Endothelial cell of umbilical vein (primary cell): ENCODE data around the gene AGFG2. TPM values are rescaled to one million over a fixed set of nuclear protein-coding genes. Genes with fewer than 3 reads are reported as not detected.
A peak's percentile ranks its signal among the peaks of the same experiment; 100 is the strongest.

ENCODE experiments used
- BruUV-seq: library from RNA; stranded (reverse); fragments of 400-500 nt; replicated peaks from 2 replicates; lab custom pipeline; 2021; lab: Mats Ljungman, UMichigan
- CTCF ChIA-PET: fragments of 300-600, 350-600 bp; sonication (Branson Sonifier 250); formaldehyde crosslinking; loops from one replicate; lab custom pipeline; 2021; ENCODE audit warnings: antibody characterized with exemption, inconsistent platforms; lab: Charles Lee
- POLR2A ChIA-PET: fragments of 300-600, 350-600 bp; sonication (Branson Sonifier 250); formaldehyde crosslinking; loops from one replicate; lab custom pipeline; 2021; ENCODE audit warnings: antibody characterized with exemption, inconsistent platforms; lab: Charles Lee
- DNase-seq: peaks from one replicate; pipeline ENCODE4 v3.0.0-alpha.2; 2011; ENCODE audit warnings: low read depth, low spot score
- FAIRE-seq: peaks from 2 replicates; lab custom pipeline; 2011; peaks lifted over from hg19 to GRCh38; lab: Jason Lieb, UNC
- H2AFZ ChIP-seq: 2 replicates; pipeline ENCODE4 v1.6.0; 2012; ENCODE audit warnings: low read depth, low read length, control low read depth, inconsistent platforms
- H3K27ac ChIP-seq: 2 replicates; pipeline ENCODE4 v1.5.1; 2011; ENCODE audit warnings: low read depth, mild to moderate bottlenecking, control low read depth, low read length, moderate library complexity; ENCODE audit not compliant: insufficient read depth
- H3K27me3 ChIP-seq, 2 experiments: 2 replicates each; pipeline versions ENCODE4 v1.6.0 to v1.6.1; 2011; ENCODE audit warnings: low read length in 2 of 2, mixed read lengths in 1 of 2; ENCODE audit not compliant: control insufficient read depth in 2 of 2, insufficient read depth in 2 of 2
- H3K36me3 ChIP-seq, 2 experiments: 2 replicates in 1 of 2; 3 replicates in 1 of 2; pipeline ENCODE4 v1.5.1; 2011; ENCODE audit warnings: low read length in 2 of 2, mild to moderate bottlenecking in 1 of 2, moderate library complexity in 1 of 2; ENCODE audit not compliant: control insufficient read depth in 2 of 2, insufficient read depth in 2 of 2; ENCODE audit errors: extremely low read depth in 1 of 2
- H3K4me1 ChIP-seq: 3 replicates; pipeline ENCODE4 v1.5.1; 2011; ENCODE audit warnings: mild to moderate bottlenecking, low read length; ENCODE audit not compliant: control insufficient read depth, insufficient read depth; ENCODE audit errors: extremely low read depth
- H3K4me2 ChIP-seq: 2 replicates; pipeline ENCODE4 v1.6.1; 2011; ENCODE audit warnings: low read length, control low read depth, mixed read lengths; ENCODE audit not compliant: insufficient read depth
- H3K4me3 ChIP-seq, 3 experiments: fragments of 200-600 bp in 1 of 3; sonication (generic), shearing (Covaris generic) in 1 of 3; replicated peaks in 1 of 3; 2 replicates each; pipeline ENCODE4 v1.5.1; 2011 to 2016; ENCODE audit warnings: control low read depth in 3 of 3, low read length in 3 of 3, mild to moderate bottlenecking in 2 of 3, inconsistent platforms in 1 of 3, low read depth in 1 of 3, moderate library complexity in 1 of 3; ENCODE audit not compliant: insufficient read depth in 1 of 3
- H3K79me2 ChIP-seq: 2 replicates; pipeline ENCODE4 v1.6.0; 2012; ENCODE audit warnings: low read length, inconsistent platforms; ENCODE audit not compliant: control insufficient read depth, insufficient read depth
- H3K9ac ChIP-seq: replicated peaks from 2 replicates; pipeline ENCODE3; 2011; ENCODE audit warnings: low read length, control low read depth; ENCODE audit not compliant: insufficient read depth; ENCODE audit errors: extremely low read depth
- H3K9me1 ChIP-seq: replicated peaks from 3 replicates; pipeline ENCODE4 v1.6.0; 2011; ENCODE audit warnings: mild to moderate bottlenecking, low read length; ENCODE audit not compliant: control insufficient read depth, insufficient read depth; ENCODE audit errors: extremely low read depth
- H3K9me3 ChIP-seq: replicated peaks from 2 replicates; pipeline ENCODE4 v1.5.1; 2012; ENCODE audit warnings: low read length, inconsistent platforms; ENCODE audit not compliant: control insufficient read depth, insufficient read depth
- H4K20me1 ChIP-seq: replicated peaks from 2 replicates; pipeline ENCODE3; 2011; ENCODE audit warnings: mild to moderate bottlenecking, low read length; ENCODE audit not compliant: control insufficient read depth, insufficient read depth; ENCODE audit errors: extremely low read depth
- EZH2 ChIP-seq: IDR thresholded peaks from 2 replicates; pipeline ENCODE4 v1.6.1; 2012; ENCODE audit warnings: borderline replicate concordance, low read depth, mild to moderate bottlenecking, moderate library complexity, low read length, inconsistent platforms; ENCODE audit not compliant: severe bottlenecking
- FOS ChIP-seq: IDR thresholded peaks from 2 replicates; pipeline ENCODE4 v1.6.1; 2011; ENCODE audit warnings: mild to moderate bottlenecking, low read length, moderate library complexity, borderline replicate concordance; ENCODE audit not compliant: insufficient read depth
- GATA2 ChIP-seq: IDR thresholded peaks from 2 replicates; pipeline ENCODE4 v1.7.0; 2011; ENCODE audit warnings: low read depth, mild to moderate bottlenecking, moderate library complexity, mixed read lengths, low read length; ENCODE audit not compliant: insufficient read length, insufficient read depth
- JUN ChIP-seq: IDR thresholded peaks from 2 replicates; pipeline ENCODE4 v1.6.1; 2011; ENCODE audit warnings: borderline replicate concordance, low read depth; ENCODE audit not compliant: insufficient read length, insufficient read depth
- MYC ChIP-seq: IDR thresholded peaks from one replicate; pipeline ENCODE4 v1.6.1; 2011; ENCODE audit warnings: mild to moderate bottlenecking, low read depth, low read length
- POLR2A ChIP-seq: IDR thresholded peaks from 2 replicates; pipeline ENCODE4 v1.6.1; 2012; ENCODE audit warnings: low read depth, mild to moderate bottlenecking, control low read depth, low read length
- POLR2AphosphoS5 ChIP-seq: IDR thresholded peaks from 2 replicates; pipeline ENCODE4 v1.6.1; 2012; ENCODE audit warnings: low read depth, mild to moderate bottlenecking, control low read depth, low read length, moderate library complexity; ENCODE audit not compliant: insufficient read depth
- dilution Hi-C: fragments of 300-500 bp; cut with MboI; formaldehyde crosslinking; loops from one replicate; pipeline ENCODE4 v1.15.0; 2019; ENCODE audit warnings: low sequenced_read_pairs; ENCODE audit not compliant: extremely low pct_ligation_motif_present
- intact Hi-C: fragments of 100-400 bp; cut with micrococcal nuclease; formaldehyde crosslinking; loops from one replicate; pipeline ENCODE4 v1.10.0; 2022
- polyA plus RNA-seq, 4 experiments: library from polyadenylated mRNA; depleted of rRNA in 3 of 4; stranded (reverse) in 3 of 4; unstranded in 1 of 4; fragments of >200 nt; gene quantifications; 2 replicates each; pipeline versions ENCODE4 v1.2.1 to v1.2.3, GENCODE V29; 2011 to 2012; ENCODE audit warnings: missing spikeins in 1 of 4
- total RNA-seq: library from RNA; stranded (reverse); gene quantifications from 2 replicates; pipeline ENCODE4 v1.2.3, GENCODE V29; 2021
- TF ChIP-seq, protein P1 (sequence below), 2 donors: IDR thresholded peaks; 1 replicate in 1 of 2; 2 replicates in 1 of 2; pipeline ENCODE4 v1.5.1; 2011; ENCODE audit warnings: low read length in 2 of 2, mild to moderate bottlenecking in 2 of 2, moderate library complexity in 2 of 2, control low read depth in 1 of 2, inconsistent platforms in 1 of 2, low read depth in 1 of 2; ENCODE audit not compliant: insufficient read depth in 1 of 2; ENCODE audit errors: extremely low read depth in 1 of 2
- TF ChIP-seq, protein P2 (sequence below): IDR thresholded peaks from 2 replicates; pipeline ENCODE4 v1.6.1; 2011; ENCODE audit not compliant: insufficient read depth, insufficient read length

AGFG2 gene
- total and polyA plus RNA-seq, 2 donors (not counting 3 experiments of a cell fraction or from before 2014, with no cell fraction given) = 33.6 to 44.6 TPM

DNA sequence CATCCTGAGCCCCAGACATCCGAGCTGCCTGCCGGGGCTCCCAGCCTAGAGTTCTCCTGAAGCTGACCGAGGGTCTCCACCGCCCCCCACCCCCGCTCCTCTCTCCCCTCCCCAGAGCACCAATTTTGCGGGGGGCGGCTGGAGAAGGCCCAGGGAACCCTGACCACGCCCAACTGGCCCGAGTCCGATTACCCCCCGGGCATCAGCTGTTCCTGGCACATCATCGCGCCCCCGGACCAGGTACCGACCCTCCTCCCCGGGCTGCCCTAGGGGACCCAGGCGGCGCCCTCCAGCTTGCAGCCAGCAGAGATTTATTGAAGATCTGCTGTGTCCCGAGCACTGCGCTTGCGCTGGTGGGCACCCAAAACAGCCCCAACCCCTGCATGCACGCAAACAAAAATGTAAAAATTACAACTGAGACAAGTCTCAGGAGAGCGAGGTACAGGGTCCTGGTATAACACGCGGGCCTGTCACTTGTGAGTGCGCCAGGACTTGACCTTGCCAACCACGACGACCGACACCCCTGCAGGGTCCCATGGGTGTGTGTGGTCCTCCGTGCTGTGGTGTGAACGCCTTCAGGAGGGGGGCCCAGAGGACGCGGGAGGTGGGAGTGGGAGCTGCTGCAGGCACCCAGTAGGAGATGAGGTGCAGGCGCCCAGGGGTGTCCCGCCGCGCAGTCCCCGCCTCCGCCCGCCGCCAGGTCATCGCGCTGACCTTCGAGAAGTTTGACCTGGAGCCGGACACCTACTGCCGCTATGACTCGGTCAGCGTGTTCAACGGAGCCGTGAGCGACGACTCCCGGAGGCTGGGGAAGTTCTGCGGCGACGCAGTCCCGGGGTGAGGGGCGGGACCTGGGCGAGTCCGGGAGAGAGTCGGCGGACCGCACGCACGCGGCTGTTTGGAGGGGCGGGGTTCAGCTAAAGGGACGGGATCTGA is 66.2 kb downstream of the AGFG2 start:
- Histone ChIP-seq H3K4me1 (peaks cover 25% of the 10 kb centered on the region), H4K20me1 (no peaks in the 10 kb centered on the region), H3K9ac (no peak overlapping the region), H3K4me2 (peak overlapping the region; percentile 93), H3K79me2 (no peaks in the 10 kb centered on the region), H3K27me3 (no peaks in the 10 kb centered on the region), H3K4me3 (peak overlapping the region; percentile 44 to 65 (median 54)), H2AFZ (peak overlapping the region; percentile 99), H3K9me3 (no peaks in the 10 kb centered on the region), H3K9me1 (no peaks in the 10 kb centered on the region), H3K36me3 (no peaks in the 10 kb centered on the region), H3K27ac (no peak overlapping the region)
- dilution Hi-C loops (no loop called here), intact Hi-C loops (loop anchor here (1.0 to 2.0 kb wide), 4 partner anchors 7 to 78 kb away; partner anchors contain the start of genes FBXO24, GNB2, LRCH4 and MOSPD3)
- POLR2A ChIA-PET = interaction anchor here (0.6 to 1.1 kb wide), 3 partner anchors 19 to 269 kb away, joined by 3 to 4 read pairs (median 3); partner anchors contain the start of genes FBXO24 and LRCH4
- BruUV-seq = no TSS peak
- FAIRE-seq = peak; percentile 8
- DNase-seq = no peak
- no peak for TF ChIP-seq EZH2
- TF ChIP-seq, protein P1, sequence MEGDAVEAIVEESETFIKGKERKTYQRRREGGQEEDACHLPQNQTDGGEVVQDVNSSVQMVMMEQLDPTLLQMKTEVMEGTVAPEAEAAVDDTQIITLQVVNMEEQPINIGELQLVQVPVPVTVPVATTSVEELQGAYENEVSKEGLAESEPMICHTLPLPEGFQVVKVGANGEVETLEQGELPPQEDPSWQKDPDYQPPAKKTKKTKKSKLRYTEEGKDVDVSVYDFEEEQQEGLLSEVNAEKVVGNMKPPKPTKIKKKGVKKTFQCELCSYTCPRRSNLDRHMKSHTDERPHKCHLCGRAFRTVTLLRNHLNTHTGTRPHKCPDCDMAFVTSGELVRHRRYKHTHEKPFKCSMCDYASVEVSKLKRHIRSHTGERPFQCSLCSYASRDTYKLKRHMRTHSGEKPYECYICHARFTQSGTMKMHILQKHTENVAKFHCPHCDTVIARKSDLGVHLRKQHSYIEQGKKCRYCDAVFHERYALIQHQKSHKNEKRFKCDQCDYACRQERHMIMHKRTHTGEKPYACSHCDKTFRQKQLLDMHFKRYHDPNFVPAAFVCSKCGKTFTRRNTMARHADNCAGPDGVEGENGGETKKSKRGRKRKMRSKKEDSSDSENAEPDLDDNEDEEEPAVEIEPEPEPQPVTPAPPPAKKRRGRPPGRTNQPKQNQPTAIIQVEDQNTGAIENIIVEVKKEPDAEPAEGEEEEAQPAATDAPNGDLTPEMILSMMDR (IDR thresholded peaks at IDR 0.05; ENCODE audit: extremely low read depth in 1 of 2, insufficient read depth in 1 of 2, low read depth in 1 of 2, low read length in 2 of 2) = no peak
- TF ChIP-seq GATA2 = no peak
- TF ChIP-seq POLR2A = no peak
- no peak for TF ChIP-seq FOS
- TF ChIP-seq POLR2AphosphoS5 = no peak
- no peak for TF ChIP-seq MYC
- TF ChIP-seq, protein P2, sequence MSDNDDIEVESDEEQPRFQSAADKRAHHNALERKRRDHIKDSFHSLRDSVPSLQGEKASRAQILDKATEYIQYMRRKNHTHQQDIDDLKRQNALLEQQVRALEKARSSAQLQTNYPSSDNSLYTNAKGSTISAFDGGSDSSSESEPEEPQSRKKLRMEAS = no peak
- no peak for TF ChIP-seq JUN
- CTCF ChIA-PET = interaction anchor here (1.3 to 1.6 kb wide), 3 partner anchors 16 to 20 kb away, joined by 3 to 7 read pairs (median 3); partner anchors contain the start of gene FBXO24
